ENCODE data around the gene EDEM2. TPM values are rescaled to one million over a fixed set of nuclear protein-coding genes. Genes with fewer than 3 reads are reported as not detected.

Gene EDEM2
- total RNA-seq, 1 experiment from 2014 or later: 28.5 TPM

DNA sequence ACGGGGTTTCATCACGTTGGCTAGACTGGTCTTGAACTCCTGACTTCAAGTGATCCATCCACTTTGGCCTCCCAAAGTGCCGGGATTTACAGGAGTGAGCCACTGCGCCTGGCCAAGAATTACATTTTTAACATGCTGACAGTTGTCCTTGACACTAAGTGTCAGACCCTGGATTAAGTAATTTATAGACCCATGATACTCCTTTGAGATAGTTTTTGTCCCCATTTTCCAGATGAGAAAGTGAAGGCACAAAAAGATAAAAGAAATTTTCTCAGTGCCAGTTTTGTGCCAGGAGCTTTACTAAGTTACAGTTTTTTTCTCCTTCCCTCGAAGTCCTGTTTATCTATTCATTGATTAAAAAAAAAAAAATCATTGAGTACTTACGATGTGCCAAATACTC, 9.8 kb upstream of the EDEM2 start:
- Histone ChIP-seq H3K27me3 (ENCODE audit: low read length) (no peaks in the 10 kb centered on the region), H3K79me2 (ENCODE audit: low read length) (no peaks in the 10 kb centered on the region), H4K20me1 (ENCODE audit: low read length) (no peaks in the 10 kb centered on the region), H3K4me1 (ENCODE audit: insufficient read depth, low read length) (no peaks in the 10 kb centered on the region), H3K4me2 (ENCODE audit: low read length) (no peak overlapping the region), H3K27ac (ENCODE audit: low read length) (no peak overlapping the region), H3K9ac (ENCODE audit: low read length) (no peak overlapping the region), H2AFZ (ENCODE audit: low read length) (no peak overlapping the region), H3K9me2 (replicated peaks; ENCODE audit: low read length) (no peaks in the 10 kb centered on the region), H3K9me3 (ENCODE audit: low read length) (no peaks in the 10 kb centered on the region), H3F3A (ENCODE audit: low read length, unreplicated experiment) (no peaks in the 10 kb centered on the region), H3K4me3 (ENCODE audit: low read length) (no peak overlapping the region), H3K36me3 (ENCODE audit: low read depth, low read length) (no peaks in the 10 kb centered on the region)
- CTCF ChIA-PET: interaction anchor here (1.2 kb wide), 1 partner anchor 12 kb away, joined by 6 read pairs; no protein-coding TSS in a partner anchor
- ATAC-seq (no peak), DNase-seq (no peak)
- intact Hi-C loops (cut with micrococcal nuclease): no loop called here
- POLR2A ChIA-PET (ENCODE audit: unreplicated experiment): no interaction called here
- TF ChIP-seq, protein P1, sequence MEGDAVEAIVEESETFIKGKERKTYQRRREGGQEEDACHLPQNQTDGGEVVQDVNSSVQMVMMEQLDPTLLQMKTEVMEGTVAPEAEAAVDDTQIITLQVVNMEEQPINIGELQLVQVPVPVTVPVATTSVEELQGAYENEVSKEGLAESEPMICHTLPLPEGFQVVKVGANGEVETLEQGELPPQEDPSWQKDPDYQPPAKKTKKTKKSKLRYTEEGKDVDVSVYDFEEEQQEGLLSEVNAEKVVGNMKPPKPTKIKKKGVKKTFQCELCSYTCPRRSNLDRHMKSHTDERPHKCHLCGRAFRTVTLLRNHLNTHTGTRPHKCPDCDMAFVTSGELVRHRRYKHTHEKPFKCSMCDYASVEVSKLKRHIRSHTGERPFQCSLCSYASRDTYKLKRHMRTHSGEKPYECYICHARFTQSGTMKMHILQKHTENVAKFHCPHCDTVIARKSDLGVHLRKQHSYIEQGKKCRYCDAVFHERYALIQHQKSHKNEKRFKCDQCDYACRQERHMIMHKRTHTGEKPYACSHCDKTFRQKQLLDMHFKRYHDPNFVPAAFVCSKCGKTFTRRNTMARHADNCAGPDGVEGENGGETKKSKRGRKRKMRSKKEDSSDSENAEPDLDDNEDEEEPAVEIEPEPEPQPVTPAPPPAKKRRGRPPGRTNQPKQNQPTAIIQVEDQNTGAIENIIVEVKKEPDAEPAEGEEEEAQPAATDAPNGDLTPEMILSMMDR (conservative IDR thresholded peaks at IDR 0.05; ENCODE audit: low read depth, low read length): no peak
- no peak for TF ChIP-seq EZH2phosphoT487 (IDR thresholded peaks at IDR 0.05; ENCODE audit: borderline replicate concordance, low read length)
- no peak for TF ChIP-seq EZH2 (IDR thresholded peaks at IDR 0.05; ENCODE audit: low read length, unreplicated experiment)
- no TSS peak for BruUV-seq (replicated peaks)

DNA sequence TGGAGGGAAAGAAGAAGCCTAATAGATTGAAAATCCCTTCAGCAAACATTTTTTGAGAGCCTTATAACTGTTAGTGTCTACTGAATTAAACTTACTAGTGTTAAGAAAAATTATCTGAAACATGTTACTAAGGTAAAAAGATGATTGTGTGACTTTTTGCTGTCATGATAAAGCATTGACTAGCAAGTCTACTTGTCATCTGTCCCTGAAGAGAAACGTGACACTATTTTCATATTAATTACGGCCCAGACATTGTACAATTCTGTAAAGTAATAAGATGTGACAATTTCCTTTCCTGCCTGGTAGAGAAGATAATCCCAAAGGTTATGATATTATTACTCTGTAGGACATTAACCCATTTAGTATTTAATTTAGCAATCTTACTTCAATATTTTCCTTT, 8.8 kb upstream of the EDEM2 start:
- no peaks in the 10 kb centered on the region for H3F3A ChIP-seq (ENCODE audit: low read length, unreplicated experiment)
- intact Hi-C loops (cut with micrococcal nuclease): no loop called here
- no TSS peak for BruUV-seq (replicated peaks)

DNA sequence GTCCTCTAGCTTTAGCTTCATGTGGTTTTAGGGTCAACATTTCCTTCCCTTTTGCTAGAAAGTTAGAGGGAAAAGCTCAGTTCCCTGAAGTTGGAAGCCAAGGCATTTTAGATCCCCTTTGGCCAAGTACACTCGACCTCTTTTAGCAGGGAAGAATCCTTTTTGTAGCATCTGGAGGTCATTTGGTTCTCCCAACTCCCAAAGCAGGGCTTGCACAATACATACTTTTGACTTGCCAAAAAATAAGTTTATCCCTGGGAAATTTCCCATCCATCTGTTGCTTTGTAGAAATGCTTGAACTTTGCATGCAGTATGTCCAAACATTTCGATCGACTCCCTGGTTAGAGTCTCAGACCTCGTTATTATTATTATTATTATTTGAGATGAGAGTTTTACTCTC, 4.6 kb upstream of the EDEM2 start:
- POLR2A ChIA-PET (ENCODE audit: unreplicated experiment): no interaction called here
- no peak for ATAC-seq
- no TSS peak for BruUV-seq (replicated peaks)

More for the DNA sequence above, 8.8 kb upstream of the EDEM2 start:
- Histone ChIP-seq H3K9me3 (ENCODE audit: low read length) (no peaks in the 10 kb centered on the region), H3K4me3 (ENCODE audit: low read length) (no peak overlapping the region), H3K27me3 (ENCODE audit: low read length) (no peaks in the 10 kb centered on the region), H3K27ac (ENCODE audit: low read length) (no peak overlapping the region), H3K79me2 (ENCODE audit: low read length) (no peaks in the 10 kb centered on the region), H2AFZ (ENCODE audit: low read length) (no peak overlapping the region), H4K20me1 (ENCODE audit: low read length) (no peaks in the 10 kb centered on the region), H3K36me3 (ENCODE audit: low read depth, low read length) (no peaks in the 10 kb centered on the region), H3K4me2 (ENCODE audit: low read length) (no peak overlapping the region), H3K4me1 (ENCODE audit: insufficient read depth, low read length) (no peaks in the 10 kb centered on the region), H3K9ac (ENCODE audit: low read length) (no peak overlapping the region), H3K9me2 (replicated peaks; ENCODE audit: low read length) (no peaks in the 10 kb centered on the region)
- ATAC-seq (no peak), DNase-seq (no peak)
- ChIA-PET CTCF (interaction anchor here (1.2 kb wide), 1 partner anchor 11 kb away, joined by 6 read pairs; no protein-coding TSS in a partner anchor), POLR2A (ENCODE audit: unreplicated experiment) (no interaction called here)
- TF ChIP-seq EZH2 (IDR thresholded peaks at IDR 0.05; ENCODE audit: low read length, unreplicated experiment) (no peak), EZH2phosphoT487 (IDR thresholded peaks at IDR 0.05; ENCODE audit: borderline replicate concordance, low read length) (no peak)
- TF ChIP-seq, protein P1 (conservative IDR thresholded peaks at IDR 0.05; ENCODE audit: low read depth, low read length): no peak

More for the DNA sequence above, 4.6 kb upstream of the EDEM2 start:
- Histone ChIP-seq H3K27me3 (ENCODE audit: low read length) (no peaks in the 10 kb centered on the region), H4K20me1 (ENCODE audit: low read length) (no peaks in the 10 kb centered on the region), H3K9me3 (ENCODE audit: low read length) (no peaks in the 10 kb centered on the region), H3K4me3 (ENCODE audit: low read length) (no peak overlapping the region), H3K9me2 (replicated peaks; ENCODE audit: low read length) (no peaks in the 10 kb centered on the region), H3K4me1 (ENCODE audit: insufficient read depth, low read length) (peaks cover 6% of the 10 kb centered on the region), H3K4me2 (ENCODE audit: low read length) (no peak overlapping the region), H2AFZ (ENCODE audit: low read length) (no peak overlapping the region), H3K36me3 (ENCODE audit: low read depth, low read length) (no peaks in the 10 kb centered on the region), H3K9ac (ENCODE audit: low read length) (no peak overlapping the region), H3K79me2 (ENCODE audit: low read length) (peaks cover 1% of the 10 kb centered on the region; the same call in 1 of the 2 replicates), H3K27ac (ENCODE audit: low read length) (no peak overlapping the region), H3F3A (ENCODE audit: low read length, unreplicated experiment) (no peaks in the 10 kb centered on the region)
- CTCF ChIA-PET: no interaction called here
- no peak for DNase-seq
- intact Hi-C loops (cut with micrococcal nuclease): no loop called here
- TF ChIP-seq EZH2 (IDR thresholded peaks at IDR 0.05; ENCODE audit: low read length, unreplicated experiment) (no peak), EZH2phosphoT487 (IDR thresholded peaks at IDR 0.05; ENCODE audit: borderline replicate concordance, low read length) (no peak)
- TF ChIP-seq, protein P1 (conservative IDR thresholded peaks at IDR 0.05; ENCODE audit: low read depth, low read length): no peak

Data from PC-3 (cell line).